ENCODE results near the gene ASNS.
"Not testable (repeated sequence)": the region's sequence is repeated elsewhere in the genome, so short reads cannot be mapped to it uniquely, and the experiment has no call there.

DNA sequence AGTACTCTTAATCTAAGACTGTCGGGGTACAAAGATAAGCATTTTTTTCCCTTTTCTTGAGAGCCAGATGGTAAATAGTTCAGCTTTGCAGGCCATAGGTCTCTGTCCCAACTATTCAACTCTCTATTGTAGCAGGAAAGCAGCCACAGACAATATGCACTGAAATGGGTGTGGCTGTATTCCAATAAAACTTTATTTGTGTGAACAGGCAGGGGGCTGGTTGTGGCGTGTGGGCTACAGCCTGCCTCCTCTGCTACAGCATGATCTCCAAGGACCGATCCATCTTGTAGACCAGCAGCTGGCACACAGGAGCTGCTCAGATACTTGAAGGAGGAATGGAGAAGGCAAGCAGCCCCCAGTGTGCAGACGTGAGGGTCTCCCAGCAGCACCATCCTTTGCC, 49.0 kb upstream of the ASNS start:
- TF ChIP-seq, protein P1, sequence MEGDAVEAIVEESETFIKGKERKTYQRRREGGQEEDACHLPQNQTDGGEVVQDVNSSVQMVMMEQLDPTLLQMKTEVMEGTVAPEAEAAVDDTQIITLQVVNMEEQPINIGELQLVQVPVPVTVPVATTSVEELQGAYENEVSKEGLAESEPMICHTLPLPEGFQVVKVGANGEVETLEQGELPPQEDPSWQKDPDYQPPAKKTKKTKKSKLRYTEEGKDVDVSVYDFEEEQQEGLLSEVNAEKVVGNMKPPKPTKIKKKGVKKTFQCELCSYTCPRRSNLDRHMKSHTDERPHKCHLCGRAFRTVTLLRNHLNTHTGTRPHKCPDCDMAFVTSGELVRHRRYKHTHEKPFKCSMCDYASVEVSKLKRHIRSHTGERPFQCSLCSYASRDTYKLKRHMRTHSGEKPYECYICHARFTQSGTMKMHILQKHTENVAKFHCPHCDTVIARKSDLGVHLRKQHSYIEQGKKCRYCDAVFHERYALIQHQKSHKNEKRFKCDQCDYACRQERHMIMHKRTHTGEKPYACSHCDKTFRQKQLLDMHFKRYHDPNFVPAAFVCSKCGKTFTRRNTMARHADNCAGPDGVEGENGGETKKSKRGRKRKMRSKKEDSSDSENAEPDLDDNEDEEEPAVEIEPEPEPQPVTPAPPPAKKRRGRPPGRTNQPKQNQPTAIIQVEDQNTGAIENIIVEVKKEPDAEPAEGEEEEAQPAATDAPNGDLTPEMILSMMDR (IDR thresholded peaks at IDR 0.05; ENCODE audit: insufficient read depth, low read length, poor library complexity, severe bottlenecking), result not testable (repeated sequence)
- TF ChIP-seq EZH2phosphoT487 (conservative IDR thresholded peaks at IDR 0.05; ENCODE audit: low read length), result not testable (repeated sequence)

Data from SU-DHL-6 (cell line).